GDM1 (cell line): ENCODE measurements around the gene PTGES.
"Not testable (repeated sequence)": the region's sequence is repeated elsewhere in the genome, so short reads cannot be mapped to it uniquely, and the experiment has no call there.

Experiments used
- DNase-seq: peaks from one replicate; lab custom pipeline; 2025; lab: John Stamatoyannopoulos, UW

Gene PTGES

GRCh38 chr9:129770741-129771140 lies 17.9 kb upstream of the PTGES start:
- DNase-seq: no peak

GRCh38 chr9:129769669-129770068 lies 16.8 kb upstream of the PTGES start:
- DNase-seq: no peak

GRCh38 chr9:129768486-129768885 lies 15.6 kb upstream of the PTGES start:
- DNase-seq: no peak

- no peak for DNase-seq
Observed at GRCh38 chr9:129765764-129766317, 13.0 kb upstream of the PTGES start.

GRCh38 chr9:129762985-129763926 lies 10.4 kb upstream of the PTGES start:
- DNase-seq: no peak

- not testable (repeated sequence) for DNase-seq
Observed at GRCh38 chr9:129762370-129762984, 9.6 kb upstream of the PTGES start.

GRCh38 chr9:129761901-129762369 lies 9.1 kb upstream of the PTGES start:
- DNase-seq: no peak

- DNase-seq: no peak
Observed at GRCh38 chr9:129761293-129761900, 8.6 kb upstream of the PTGES start.

- not testable (repeated sequence) for DNase-seq
Observed at GRCh38 chr9:129760784-129761183, 7.9 kb upstream of the PTGES start.

- no peak for DNase-seq
Observed at GRCh38 chr9:129759804-129760502, 7.1 kb upstream of the PTGES start.

- no peak for DNase-seq
Observed at GRCh38 chr9:129759319-129759718, 6.5 kb upstream of the PTGES start.

GRCh38 chr9:129757045-129757444 lies 4.2 kb upstream of the PTGES start:
- no peak for DNase-seq

GRCh38 chr9:129756191-129756590 lies 3.3 kb upstream of the PTGES start:
- DNase-seq: no peak

GRCh38 chr9:129755151-129755550 lies 2.3 kb upstream of the PTGES start:
- DNase-seq: no peak

- DNase-seq: no peak
Observed at GRCh38 chr9:129751841-129752801, 721 bp downstream of the PTGES start.

- no peak for DNase-seq
Observed at GRCh38 chr9:129750013-129750638, 2.7 kb downstream of the PTGES start.

- DNase-seq: no peak
Observed at GRCh38 chr9:129749575-129749974, 3.3 kb downstream of the PTGES start.

- DNase-seq: not testable (repeated sequence)
Observed at GRCh38 chr9:129749052-129749451, 3.8 kb downstream of the PTGES start.

- DNase-seq: no peak
Observed at GRCh38 chr9:129748249-129748648, 4.6 kb downstream of the PTGES start.

GRCh38 chr9:129746092-129746777 lies 6.6 kb downstream of the PTGES start:
- no peak for DNase-seq
